Fibroblast of lung (primary cell): Measurements from ENCODE around the gene RAB34. TPM values are rescaled to one million over a fixed set of nuclear protein-coding genes. Genes with fewer than 3 reads are reported as not detected.

Source experiments
- DNase-seq, 2 donors: peaks; one replicate each; pipeline versions ENCODE4 v3.0.0 to v3.0.0-alpha.2; 2010; ENCODE audit warnings: low read depth in 2 of 2
- H2AFZ ChIP-seq: 2 replicates; pipeline ENCODE4 v1.5.1; 2012; ENCODE audit warnings: low read length, control low read depth, inconsistent platforms
- H3K27ac ChIP-seq: 2 replicates; pipeline ENCODE4 v1.5.1; 2011; ENCODE audit warnings: low read length, control low read depth; ENCODE audit not compliant: insufficient read depth
- H3K27me3 ChIP-seq: 2 replicates; pipeline ENCODE4 v1.5.1; 2011; ENCODE audit warnings: mild to moderate bottlenecking, low read length; ENCODE audit not compliant: control insufficient read depth, insufficient read depth
- H3K36me3 ChIP-seq: 2 replicates; pipeline ENCODE4 v1.5.1; 2011; ENCODE audit warnings: low read length; ENCODE audit not compliant: control insufficient read depth, insufficient read depth
- H3K4me1 ChIP-seq: 2 replicates; pipeline ENCODE4 v1.5.1; 2011; ENCODE audit warnings: low read length; ENCODE audit not compliant: control insufficient read depth, insufficient read depth; ENCODE audit errors: extremely low read depth
- H3K4me2 ChIP-seq: 2 replicates; pipeline ENCODE4 v1.5.1; 2011; ENCODE audit warnings: low read length, control low read depth; ENCODE audit not compliant: insufficient read depth; ENCODE audit errors: extremely low read depth
- H3K4me3 ChIP-seq, 4 experiments: fragments of 200-600 bp in 1 of 4; sonication (generic) in 1 of 4; replicated peaks in 1 of 4; 2 replicates each; pipeline ENCODE4 v1.5.1; 2011 to 2016; ENCODE audit warnings: low read length in 4 of 4, low read depth in 3 of 4, mild to moderate bottlenecking in 3 of 4, control low read depth in 2 of 4, inconsistent platforms in 1 of 4, mixed read lengths in 1 of 4; ENCODE audit not compliant: insufficient read depth in 1 of 4; ENCODE audit errors: control extremely low read depth in 1 of 4
- H3K79me2 ChIP-seq: 2 replicates; pipeline ENCODE4 v1.5.1; 2012; ENCODE audit warnings: mild to moderate bottlenecking, low read length, inconsistent platforms; ENCODE audit not compliant: control insufficient read depth, insufficient read depth
- H3K9ac ChIP-seq: 2 replicates; pipeline ENCODE4 v1.5.1; 2011; ENCODE audit warnings: mild to moderate bottlenecking, low read length, control low read depth; ENCODE audit not compliant: insufficient read depth
- H3K9me3 ChIP-seq: 2 replicates; pipeline ENCODE4 v1.5.1; 2012; ENCODE audit warnings: low read depth, low read length; ENCODE audit not compliant: control insufficient read depth, insufficient read depth
- H4K20me1 ChIP-seq: 2 replicates; pipeline ENCODE4 v1.5.1; 2011; ENCODE audit warnings: low read length; ENCODE audit not compliant: control insufficient read depth, insufficient read depth; ENCODE audit errors: extremely low read depth
- EZH2 ChIP-seq: IDR thresholded peaks from 2 replicates; pipeline ENCODE4 v1.5.1; 2012; ENCODE audit warnings: low read length, control low read depth, mild to moderate bottlenecking; ENCODE audit errors: missing control alignments
- polyA plus RNA-seq, 2 donors: library from polyadenylated mRNA; depleted of rRNA in 1 of 2; stranded (reverse) in 1 of 2; unstranded in 1 of 2; fragments of >200 nt; gene quantifications; 2 replicates each; pipeline ENCODE4 v1.2.1, GENCODE V29; 2011 to 2012; ENCODE audit warnings: missing spikeins in 1 of 2
- total RNA-seq: library from RNA; depleted of rRNA; stranded (reverse); fragments of >200 nt; gene quantifications from 2 replicates; pipeline ENCODE4 v1.2.1, GENCODE V29; 2014
- TF ChIP-seq, protein P1 (sequence below), 2 donors: IDR thresholded peaks in 1 of 2; conservative IDR thresholded peaks in 1 of 2; 1 replicate in 1 of 2; 2 replicates in 1 of 2; pipeline ENCODE4 v1.5.1; 2011 to 2012; ENCODE audit warnings: low read length in 2 of 2, control low read depth in 1 of 2, inconsistent platforms in 1 of 2, low read depth in 1 of 2, mild to moderate bottlenecking in 1 of 2

Gene RAB34
- total and polyA plus RNA-seq, 2 donors (not counting 1 experiment from before 2014, with no cell fraction given) = 174 to 287 TPM

DNA sequence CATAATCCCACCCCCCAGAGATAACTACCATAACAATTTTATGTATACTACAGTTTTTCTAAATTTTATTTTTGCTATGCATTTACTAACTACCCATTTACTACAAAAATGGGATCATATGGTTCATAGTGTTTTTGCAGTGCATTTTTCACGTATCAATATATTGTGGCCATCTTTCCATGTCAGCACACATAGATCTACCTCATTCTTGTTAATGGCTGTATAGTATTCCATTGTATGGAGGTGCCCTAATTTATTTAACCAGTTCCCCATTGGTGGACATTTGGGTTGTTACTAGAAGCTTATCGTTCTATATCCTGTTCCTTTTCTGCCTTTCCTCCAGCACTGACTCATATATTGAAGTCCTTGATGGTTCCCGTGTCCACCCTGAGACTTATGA lies 28.7 kb downstream of the RAB34 start:
- Histone ChIP-seq H3K79me2 (no peaks in the 10 kb centered on the region), H3K27me3 (no peaks in the 10 kb centered on the region), H3K4me2 (no peak overlapping the region), H3K9ac (no peak overlapping the region), H3K36me3 (peaks cover 28% of the 10 kb centered on the region), H4K20me1 (no peaks in the 10 kb centered on the region), H3K4me1 (no peaks in the 10 kb centered on the region), H2AFZ (no peak overlapping the region), H3K9me3 (no peaks in the 10 kb centered on the region), H3K4me3 (no peak overlapping the region), H3K27ac (no peak overlapping the region)
- DNase-seq = no peak
- TF ChIP-seq, protein P1, sequence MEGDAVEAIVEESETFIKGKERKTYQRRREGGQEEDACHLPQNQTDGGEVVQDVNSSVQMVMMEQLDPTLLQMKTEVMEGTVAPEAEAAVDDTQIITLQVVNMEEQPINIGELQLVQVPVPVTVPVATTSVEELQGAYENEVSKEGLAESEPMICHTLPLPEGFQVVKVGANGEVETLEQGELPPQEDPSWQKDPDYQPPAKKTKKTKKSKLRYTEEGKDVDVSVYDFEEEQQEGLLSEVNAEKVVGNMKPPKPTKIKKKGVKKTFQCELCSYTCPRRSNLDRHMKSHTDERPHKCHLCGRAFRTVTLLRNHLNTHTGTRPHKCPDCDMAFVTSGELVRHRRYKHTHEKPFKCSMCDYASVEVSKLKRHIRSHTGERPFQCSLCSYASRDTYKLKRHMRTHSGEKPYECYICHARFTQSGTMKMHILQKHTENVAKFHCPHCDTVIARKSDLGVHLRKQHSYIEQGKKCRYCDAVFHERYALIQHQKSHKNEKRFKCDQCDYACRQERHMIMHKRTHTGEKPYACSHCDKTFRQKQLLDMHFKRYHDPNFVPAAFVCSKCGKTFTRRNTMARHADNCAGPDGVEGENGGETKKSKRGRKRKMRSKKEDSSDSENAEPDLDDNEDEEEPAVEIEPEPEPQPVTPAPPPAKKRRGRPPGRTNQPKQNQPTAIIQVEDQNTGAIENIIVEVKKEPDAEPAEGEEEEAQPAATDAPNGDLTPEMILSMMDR (conservative IDR thresholded peaks at IDR 0.05 in 1 of 2, IDR thresholded peaks at IDR 0.05 in 1 of 2; ENCODE audit: low read depth in 1 of 2, low read length in 2 of 2) = no peak
- TF ChIP-seq EZH2 = no peak

DNA sequence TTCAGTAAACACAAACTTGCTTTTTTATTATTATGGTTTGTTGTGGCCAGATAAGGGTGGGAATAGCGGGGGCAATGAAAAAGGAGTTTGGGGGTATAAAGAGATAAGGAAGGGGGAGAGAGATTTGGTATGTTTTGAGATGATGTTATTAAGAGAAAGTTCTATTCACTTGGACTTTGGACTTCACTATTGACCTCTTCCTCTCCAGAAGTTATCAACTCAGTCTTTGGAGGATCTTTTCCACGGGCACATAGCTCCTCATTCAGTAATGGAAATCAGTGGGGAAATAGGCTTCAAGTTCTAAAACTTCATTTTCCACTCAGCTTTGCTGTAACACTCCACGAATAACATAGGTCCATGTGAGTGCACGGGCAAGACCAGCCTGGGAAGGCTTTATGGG lies 29.2 kb downstream of the RAB34 start:
- H3K36me3 ChIP-seq = peaks cover 24% of the 10 kb centered on the region

DNA sequence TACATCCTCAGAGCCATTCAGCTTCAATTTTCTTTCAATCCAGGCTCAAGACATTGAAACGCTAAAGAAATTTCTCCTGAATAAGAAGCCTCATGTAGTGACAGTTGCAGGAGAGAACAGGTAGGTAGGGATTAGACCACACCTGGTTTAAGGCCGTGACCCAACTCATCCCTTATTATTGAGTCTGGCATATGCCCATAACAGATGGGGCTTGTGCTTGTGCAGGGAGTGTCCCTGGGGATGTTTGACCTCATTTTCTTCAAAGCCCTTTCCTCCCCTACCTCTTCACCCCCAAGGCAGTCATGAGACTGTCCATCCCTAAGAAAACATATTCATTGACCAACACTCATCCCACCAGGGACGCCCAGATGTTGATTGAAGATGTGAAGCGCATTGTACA lies 31.4 kb downstream of the RAB34 start:
- no peak for TF ChIP-seq EZH2
- TF ChIP-seq, protein P1 (conservative IDR thresholded peaks at IDR 0.05 in 1 of 2, IDR thresholded peaks at IDR 0.05 in 1 of 2; ENCODE audit: low read depth in 1 of 2, low read length in 2 of 2) = no peak
- Histone ChIP-seq H3K9ac (no peak overlapping the region), H3K27me3 (no peaks in the 10 kb centered on the region), H4K20me1 (no peaks in the 10 kb centered on the region), H3K79me2 (no peaks in the 10 kb centered on the region), H3K4me2 (no peak overlapping the region), H2AFZ (no peak overlapping the region), H3K4me1 (no peaks in the 10 kb centered on the region), H3K27ac (no peak overlapping the region), H3K9me3 (no peaks in the 10 kb centered on the region), H3K4me3 (no peak overlapping the region), H3K36me3 (peaks cover 32% of the 10 kb centered on the region)
- DNase-seq = no peak

More for the DNA sequence above, 29.2 kb downstream of the RAB34 start:
- Histone ChIP-seq H3K4me2 (no peak overlapping the region), H3K27me3 (no peaks in the 10 kb centered on the region), H4K20me1 (no peaks in the 10 kb centered on the region), H3K9me3 (no peaks in the 10 kb centered on the region), H3K79me2 (no peaks in the 10 kb centered on the region), H3K4me3 (no peak overlapping the region), H2AFZ (no peak overlapping the region), H3K4me1 (no peaks in the 10 kb centered on the region), H3K9ac (no peak overlapping the region), H3K27ac (no peak overlapping the region)
- TF ChIP-seq EZH2 = no peak
- TF ChIP-seq, protein P1 (conservative IDR thresholded peaks at IDR 0.05 in 1 of 2, IDR thresholded peaks at IDR 0.05 in 1 of 2; ENCODE audit: low read depth in 1 of 2, low read length in 2 of 2) = no peak
- DNase-seq = no peak
